Stimulated activated CD4-positive, alpha-beta T cell treated with anti-CD3 and anti-CD28 coated beads, TNF-alpha, amount 100 ng/mL, for 1 hour (primary cell): Measurements from ENCODE around the gene PARD3.

ENCODE experiments used
- DNase-seq, 3 donors: peaks; one replicate each; pipeline ENCODE4 v3.0.0-alpha.2; 2020; ENCODE audit warnings: low read depth in 3 of 3, low spot score in 1 of 3

Gene PARD3

DNA sequence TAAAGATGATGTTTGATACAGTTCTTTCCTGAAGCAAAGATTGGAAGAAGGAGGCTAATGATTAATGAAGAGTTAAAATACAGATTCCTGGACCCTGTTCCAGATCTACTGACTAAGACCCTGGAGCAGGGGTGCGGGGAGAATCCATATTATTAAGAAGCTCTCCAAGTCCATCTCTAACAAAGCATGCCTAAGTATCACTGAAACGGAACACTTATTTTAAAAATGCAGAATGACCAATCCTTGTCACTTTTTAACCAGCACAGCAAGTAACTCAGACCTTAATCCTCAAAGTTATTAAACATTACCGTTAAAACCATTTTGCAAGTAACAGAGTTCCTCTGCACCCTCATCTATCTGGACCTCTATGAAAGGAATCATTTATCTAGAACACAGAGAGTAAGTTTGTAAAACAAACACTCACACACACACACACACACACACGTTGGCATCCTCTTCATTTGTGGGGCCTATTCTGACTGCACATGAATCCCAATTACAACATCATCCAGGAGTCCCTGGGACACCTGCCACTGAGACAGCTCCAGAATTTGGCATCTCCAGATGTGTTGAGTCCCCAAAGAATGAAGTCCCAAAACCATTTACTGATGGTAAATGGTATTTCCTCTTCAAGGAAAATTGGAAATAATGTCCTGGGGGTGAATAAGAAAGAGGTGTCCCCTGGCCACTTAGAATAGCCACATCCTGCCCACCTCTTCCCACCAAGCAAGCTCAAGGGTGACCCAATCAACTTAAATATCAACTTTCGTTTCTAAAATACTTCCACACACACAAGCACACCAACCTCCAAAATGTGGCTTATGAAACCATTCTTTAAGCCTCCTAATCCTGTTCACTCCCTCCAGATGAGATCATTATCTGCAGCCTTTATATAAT, 117.5 kb downstream of the PARD3 start:
- no peak for DNase-seq

DNA sequence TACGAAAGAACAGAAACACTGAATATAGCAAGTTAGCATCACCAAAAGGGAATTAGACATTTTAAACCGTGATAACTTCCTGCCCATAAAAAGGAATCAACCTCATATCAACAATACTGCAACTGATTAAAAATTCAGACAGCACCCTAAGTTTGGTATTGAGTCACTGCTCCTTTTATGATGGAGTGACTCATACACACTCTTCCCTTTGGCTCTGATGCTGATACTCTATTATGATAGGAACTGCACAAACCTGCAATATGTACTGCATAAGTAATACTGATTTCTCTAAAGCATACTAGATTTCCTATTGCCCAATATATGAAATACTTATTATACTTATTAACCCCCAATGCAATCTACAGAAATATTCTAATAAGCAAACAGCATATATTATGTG, 118.7 kb downstream of the PARD3 start:
- no peak for DNase-seq

DNA sequence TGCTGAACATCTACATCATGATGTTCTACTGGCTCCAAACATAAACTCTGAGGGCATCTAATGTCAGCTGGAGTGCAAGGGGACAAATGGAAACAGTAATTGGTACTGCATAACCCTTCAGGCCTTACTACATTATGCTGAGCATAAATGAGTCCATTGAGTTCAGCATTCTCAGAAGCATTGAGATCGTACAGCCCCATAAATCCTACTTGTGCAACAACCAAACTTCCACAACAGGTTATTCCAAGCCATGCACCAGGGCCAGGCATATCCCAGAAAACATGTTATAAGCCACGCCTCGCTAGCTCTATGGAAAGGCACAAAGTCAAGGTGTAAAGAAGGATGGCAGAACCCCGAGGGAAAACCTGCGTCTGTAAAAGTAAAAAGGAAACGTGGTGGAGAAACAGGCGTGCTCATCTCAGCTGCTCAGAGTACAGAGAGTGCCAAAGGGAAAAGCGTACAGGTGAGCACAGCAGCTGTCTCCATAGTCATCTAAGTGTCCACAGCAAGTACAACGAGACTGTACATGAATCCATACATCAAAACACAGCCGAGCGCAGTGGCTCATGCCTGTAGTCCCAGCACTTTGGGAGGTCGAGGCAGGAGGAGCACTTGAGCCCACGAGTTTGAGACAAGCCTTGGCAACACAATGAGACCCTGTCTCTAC, 124.6 kb downstream of the PARD3 start:
- DNase-seq: no peak

DNA sequence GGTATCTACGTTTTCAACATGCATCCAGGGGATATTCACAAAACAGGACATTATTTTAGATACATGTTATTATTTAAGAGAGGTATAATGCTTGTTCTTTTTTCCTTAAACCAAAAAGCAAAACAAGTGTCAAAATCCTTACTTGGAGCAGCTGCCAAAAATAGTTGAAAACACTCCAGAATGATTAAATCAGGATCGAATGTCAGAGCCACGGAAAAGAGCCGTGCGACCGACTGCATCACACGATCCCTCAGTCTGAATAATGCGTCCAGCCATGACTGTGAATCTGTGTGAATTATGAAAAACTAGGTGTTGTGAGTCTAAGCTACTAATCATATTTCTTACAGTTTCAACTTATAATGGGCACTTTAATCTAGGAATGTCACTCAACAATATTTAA, 126.0 kb downstream of the PARD3 start:
- DNase-seq: no peak

DNA sequence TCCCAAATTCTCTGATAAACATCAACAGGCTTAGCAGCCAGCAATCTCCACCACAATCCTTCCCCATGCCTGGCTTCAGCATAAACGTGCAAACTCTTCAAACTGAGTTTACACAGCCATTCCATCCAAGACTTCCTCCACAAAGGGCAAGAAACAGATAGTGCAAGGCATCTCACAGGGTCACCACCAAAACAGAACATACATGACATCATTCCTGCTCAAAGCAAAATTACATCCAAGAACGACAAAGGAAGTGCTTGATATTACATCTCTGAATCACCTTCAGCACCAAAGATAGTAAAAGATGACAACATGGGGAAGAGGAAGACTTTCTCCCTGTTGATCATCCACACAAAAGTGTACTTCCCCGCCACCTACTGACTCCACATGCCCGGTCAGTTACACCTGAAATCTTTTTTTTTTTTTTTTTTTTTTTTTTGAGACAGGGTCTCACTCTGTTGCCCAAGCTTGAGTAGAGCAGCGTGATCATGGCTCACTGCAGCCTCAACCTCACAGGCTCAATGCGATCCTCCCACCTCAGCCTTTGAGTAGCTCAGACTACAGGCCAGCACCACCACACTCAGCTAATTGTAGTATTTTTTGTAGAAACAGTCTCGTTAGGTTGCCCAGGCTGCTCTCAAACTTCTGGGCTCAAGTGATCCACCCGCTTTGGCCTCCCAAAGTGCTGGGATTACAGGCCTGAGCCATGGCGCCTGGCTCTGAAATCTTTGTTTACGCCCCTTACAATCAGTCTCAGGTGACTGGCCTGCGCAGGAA, 127.5 kb downstream of the PARD3 start:
- no peak for DNase-seq

DNA sequence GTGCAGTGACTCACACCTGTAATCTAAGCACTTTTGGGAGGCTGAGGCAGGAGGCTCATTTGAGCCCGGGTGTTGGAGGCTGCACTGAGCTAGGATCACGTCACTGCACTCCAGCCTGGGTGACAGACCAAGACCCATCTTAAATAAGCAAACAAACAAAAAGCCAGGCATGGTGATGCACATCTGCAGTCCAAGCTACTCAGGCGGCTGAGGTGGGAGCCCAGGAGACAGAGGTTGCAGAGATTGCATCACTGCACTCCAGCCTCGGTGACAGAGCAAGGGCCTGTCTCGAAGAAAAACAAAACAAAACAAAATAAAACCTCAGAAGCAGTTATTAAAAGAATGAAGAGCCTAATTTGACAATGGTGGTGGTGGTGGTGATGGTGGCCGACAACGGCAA, 132.5 kb downstream of the PARD3 start:
- no peak for DNase-seq

DNA sequence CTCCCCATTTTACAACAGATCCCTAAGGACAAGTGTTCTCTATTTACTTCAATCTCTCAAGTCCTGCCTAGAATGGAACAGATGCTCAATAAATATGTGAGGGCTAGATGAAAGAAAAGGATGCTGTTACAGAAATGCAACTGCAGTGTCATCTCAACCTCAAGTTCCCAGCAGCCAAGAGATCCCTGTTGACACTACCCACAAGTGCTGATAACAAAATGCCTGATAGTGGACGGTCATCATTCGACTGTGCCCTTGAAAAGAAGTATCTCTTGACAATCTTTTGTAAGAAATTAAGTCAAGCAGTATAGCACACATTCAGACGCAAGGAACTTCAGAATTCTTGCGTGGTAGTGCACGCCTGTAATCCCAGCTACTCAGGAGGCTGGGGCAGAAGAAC, 133.2 kb downstream of the PARD3 start:
- no peak for DNase-seq

DNA sequence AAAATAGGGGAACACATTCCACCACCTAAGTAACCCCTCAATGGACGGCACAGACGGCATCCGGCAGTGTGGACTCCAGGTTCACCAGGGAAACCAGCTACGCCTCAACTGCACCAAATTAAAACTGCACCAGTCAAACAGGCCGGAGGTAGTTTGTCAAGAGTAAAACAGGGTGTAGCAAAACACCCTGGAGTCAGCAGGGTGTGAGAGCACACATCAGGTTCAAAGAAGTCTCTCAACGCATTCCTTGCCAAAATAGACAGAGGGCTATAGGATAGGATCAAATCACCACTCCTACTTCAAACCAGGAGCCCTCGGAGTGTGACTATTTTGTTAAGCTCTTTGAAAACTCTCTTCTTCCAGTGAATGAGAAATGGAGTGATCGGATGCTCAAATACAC, 135.9 kb downstream of the PARD3 start:
- no peak for DNase-seq

DNA sequence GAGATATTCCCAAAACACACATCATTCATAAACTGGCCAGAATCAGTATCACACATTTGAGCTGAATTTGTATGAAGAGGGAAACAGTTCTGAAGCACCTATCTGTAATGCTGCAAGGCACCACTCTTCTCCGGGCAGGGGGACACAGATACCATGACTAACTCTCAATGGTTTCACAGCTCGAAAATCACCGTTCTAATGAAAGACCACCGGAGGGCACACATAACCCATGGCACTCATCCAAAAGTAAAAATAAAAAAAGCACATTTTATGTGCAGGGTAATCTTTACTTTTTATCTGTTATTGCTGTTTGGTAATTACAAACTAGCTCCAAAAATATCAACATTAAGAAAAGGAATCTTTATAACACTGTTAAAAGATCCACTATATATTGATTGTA, 137.5 kb downstream of the PARD3 start:
- no peak for DNase-seq

DNA sequence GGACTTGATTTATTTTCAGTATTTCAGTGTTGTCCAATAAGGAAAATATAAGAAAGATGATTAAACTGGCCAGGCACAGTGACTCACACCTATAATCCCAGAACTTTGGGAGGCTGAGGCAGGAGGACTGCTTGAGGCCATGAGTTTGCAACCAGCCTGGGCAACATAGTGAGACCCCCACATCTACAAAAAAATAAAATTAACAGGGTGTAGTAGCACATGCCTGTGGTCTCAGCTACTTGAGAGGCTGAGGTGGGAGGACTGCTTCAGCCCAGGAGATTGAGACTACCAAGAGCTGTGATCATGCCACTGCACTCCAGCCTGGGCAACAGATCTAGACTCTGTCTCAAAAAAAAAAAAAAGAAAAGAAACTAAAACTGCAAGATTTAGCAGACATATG, 138.0 kb downstream of the PARD3 start:
- no peak for DNase-seq

DNA sequence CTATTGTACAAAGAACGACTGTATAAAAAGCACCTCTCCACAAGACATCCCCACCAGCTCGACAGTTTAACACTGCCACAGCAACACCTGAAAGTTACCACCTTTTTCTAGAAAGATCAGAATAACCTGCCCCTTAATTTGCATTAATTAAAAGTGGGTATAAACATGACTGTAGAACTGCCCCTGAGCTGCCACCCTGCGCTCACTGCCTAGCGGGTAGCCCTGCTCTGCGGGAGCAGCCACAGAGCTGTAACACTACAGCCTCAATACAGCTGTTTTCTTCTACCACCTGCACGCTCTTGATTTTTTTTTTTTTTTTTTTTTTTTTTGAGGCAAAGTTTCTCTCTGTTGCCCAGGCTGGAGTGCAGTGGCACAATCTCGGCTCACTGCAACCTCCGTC, 140.9 kb downstream of the PARD3 start:
- DNase-seq: no peak

DNA sequence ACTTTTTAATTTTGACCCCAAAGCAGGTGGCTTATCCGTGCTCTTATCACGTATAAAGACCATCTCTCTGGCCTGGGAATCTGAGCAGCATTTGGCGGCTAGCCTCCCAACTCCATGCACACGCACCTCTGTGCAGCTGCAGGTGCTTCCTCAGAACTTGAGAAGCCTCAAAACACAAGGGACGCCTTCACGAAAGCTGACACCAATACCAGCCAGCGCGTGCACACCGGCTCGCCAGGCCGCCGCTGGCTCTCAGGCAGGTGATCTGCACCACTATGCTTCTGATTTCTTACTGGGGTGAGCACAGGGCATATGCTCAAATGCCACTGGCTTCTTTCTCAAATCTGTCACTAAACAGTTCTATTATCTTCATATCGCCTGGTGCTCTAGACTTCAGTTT, 145.0 kb downstream of the PARD3 start:
- no peak for DNase-seq

DNA sequence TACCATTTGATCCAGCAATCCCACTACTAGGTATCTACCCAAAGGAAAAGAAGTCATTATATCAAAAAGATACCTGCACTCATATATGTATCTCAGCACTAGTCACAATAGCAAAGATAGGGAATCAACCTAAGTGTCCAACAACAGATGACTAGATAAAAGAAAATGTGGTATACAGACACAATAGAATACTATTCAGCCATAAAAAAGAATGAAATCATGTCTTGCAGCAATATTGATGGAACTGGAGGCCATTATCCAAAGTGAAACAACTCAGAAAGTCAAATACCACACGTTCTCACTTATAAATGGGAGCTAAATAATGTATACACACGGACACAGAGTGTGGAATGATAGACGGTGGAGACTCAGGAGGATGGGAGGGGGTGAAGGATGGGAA, 146.0 kb downstream of the PARD3 start:
- no peak for DNase-seq

DNA sequence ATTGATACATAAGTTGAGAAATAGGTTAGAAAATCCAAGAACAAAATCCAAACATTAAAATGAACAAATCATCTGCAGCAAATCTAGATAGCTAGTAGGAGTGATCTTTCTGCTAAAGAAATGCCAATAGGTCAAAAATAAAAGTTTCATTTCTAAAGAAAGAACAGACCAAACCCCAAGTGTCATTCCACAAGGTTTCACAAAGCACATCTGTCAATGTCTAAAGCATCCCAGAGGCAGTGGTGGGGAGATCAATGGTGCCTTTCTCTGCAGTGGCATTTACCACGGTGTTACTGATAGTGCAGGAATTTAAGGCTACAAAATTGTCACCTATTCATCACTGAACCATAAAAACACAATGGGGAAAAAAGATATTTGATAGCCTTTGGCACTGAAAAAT, 147.9 kb downstream of the PARD3 start:
- no peak for DNase-seq

DNA sequence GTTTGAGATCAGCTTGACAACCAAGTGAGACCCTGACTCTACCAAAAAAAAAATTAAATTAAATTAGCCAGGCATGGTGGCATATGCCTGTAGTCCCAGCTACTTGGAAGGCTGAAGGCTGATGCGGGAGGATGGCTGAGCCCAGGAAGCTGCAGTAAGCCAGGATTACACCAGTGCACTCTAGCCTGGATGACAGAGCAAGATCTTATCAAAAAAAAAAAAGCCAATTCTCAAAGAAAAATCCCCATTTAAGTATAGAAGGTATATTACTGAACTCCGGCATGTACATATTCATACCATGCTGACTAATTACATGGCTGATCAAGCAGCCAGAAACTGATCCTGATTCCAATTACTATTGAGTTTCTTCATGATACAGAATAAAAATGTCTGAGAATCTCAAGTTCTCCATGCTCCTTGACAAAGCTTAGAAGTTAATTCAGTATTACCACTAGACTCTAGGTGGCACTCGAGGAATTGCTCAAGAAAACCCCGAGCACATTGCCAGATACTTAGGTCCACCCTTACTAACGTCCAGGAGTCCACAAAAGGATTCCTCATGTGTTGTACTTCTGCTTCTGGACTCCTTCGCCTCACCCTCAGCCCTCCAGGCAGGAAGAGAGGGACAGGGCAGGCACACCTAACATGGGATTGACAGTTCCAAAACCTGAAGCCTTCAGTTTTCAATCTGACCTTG, 148.9 kb downstream of the PARD3 start:
- no peak for DNase-seq

DNA sequence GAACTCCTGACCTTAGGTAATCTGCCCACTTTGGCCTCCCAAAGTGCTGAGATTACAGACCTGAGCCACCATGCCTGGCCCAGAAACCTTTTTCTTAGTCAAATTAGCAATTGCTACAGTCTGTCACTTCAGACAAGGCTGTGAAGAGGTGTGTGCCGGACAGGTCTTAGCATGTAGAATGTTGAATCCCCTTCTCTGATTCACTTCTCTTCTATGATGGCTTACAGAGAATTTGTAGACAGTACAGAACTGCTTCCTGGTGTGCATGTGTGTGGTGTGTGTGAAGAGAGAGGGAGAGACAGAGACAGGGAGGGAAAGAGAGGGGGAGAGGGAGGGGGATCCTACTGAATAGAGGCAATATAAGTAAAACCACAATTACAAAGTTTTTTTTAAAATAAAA, 150.4 kb downstream of the PARD3 start:
- DNase-seq: no peak

DNA sequence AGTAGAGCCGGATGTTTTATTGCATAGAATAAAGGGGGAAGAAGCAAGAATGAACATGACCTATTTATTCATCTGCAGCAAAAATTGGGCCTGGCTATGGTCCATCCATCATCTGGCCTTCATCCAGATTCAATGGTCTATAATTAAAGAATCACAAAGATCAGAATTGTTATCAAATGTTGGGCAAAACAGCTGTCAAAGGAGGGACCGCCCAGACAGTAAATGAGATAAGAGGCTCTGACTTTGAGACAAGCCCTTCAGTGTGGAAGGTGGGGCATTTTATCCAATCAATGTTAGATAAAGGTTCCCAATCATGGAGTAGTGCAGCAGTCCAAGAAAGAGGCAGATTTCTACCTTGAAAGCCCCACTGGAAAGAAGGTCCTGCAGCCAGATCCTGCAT, 153.5 kb downstream of the PARD3 start:
- no peak for DNase-seq

DNA sequence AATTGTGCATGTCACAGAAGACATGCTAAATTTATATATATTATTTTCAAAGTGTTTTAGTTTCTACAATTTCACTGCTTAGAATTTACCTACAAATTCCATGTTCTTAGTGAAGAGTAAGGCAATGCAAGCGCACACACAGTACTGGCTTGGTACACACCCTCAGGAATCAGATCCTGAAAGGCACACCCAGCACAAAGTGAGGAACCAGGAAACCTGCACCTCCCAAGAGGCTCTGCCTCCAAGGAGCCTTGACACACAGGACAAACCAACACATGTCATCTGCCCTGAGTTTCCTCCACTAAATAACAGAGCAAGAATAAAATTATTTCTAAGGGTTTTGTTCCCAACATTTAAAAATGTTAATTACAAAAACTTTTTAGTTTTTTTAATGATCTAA, 156.2 kb downstream of the PARD3 start:
- DNase-seq: no peak

DNA sequence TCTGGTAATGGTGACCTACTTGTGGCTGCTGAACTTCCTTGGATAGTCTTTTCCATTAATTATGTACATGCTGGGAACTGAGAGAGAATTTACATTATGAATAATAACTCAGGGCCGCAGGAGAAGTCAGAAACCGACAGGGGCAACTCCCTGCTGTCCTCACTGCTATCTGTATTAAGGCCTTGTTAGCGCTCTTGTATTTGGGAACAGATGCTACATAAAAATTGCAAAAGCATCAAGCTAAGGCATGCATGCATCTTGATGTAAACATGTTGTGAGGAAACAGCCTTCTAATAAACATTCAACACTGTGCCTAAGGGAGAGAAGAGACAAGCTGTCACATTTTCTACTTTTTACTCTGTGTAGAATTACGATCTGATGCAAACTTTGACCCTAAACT, 158.4 kb downstream of the PARD3 start:
- no peak for DNase-seq

DNA sequence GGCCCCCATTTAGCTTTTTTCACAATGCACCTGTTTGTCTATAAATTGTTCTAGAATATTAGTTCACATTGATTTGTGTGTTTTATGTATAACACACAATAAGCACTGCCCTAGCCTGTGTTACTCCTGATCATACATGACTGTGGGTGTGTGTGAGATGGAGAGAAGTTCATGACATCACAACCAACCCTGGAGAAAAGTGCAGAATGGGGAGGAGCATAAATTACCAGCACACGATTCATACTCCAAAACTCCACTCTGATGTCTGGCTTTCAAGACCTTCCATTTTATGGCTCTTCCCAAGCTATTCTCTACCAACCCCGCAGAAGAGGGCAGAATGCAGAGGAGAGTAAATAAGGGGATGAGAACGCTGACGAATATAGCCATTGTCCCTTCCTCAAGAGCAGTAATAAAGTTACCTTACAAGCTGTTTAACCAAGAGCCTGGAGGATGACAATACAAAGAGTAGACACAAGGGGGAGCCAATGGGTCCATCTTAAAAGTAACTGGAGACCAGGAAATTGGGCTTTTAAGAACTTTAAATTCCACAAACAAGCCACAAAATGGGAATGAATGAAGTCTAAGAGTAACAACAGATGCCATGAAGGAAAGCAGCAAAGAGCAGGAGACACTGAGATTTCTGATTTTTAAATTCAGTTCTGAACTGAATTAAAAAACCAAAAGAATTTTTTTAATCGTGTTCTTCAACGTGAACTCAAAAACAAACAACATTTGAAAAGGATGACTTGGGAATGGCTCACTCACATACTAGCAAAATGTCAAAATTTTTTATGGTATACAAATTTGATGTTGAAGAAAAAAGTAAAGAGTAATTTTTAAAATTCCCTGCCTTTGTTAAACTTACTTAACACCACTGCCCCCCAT, 159.6 kb downstream of the PARD3 start:
- no peak for DNase-seq
